Panc1 (cell line): ENCODE results near the gene STAMBP. TPM values are rescaled to one million over a fixed set of nuclear protein-coding genes. Genes with fewer than 3 reads are reported as not detected.
A peak's percentile ranks its signal among the peaks of the same experiment; 100 is the strongest.

Experiments
- ATAC-seq: fragments of 200-7000 bp; cut with Tn5 transposase; 2 replicates; pipeline ENCODE4 v1.9.1; 2020; ENCODE audit warnings: mild to moderate bottlenecking, moderate library complexity
- BruUV-seq: library from RNA; stranded (reverse); fragments of 400-500 nt; replicated peaks from 2 replicates; lab custom pipeline; 2021; lab: Mats Ljungman, UMichigan
- CTCF ChIA-PET: fragments of 300-600 bp; sonication (Branson Sonifier 250); formaldehyde crosslinking; loops from one replicate; lab custom pipeline; 2022; ENCODE audit warnings: antibody characterized with exemption; lab: Charles Lee
- POLR2A ChIA-PET: fragments of 300-600 bp; sonication (Branson Sonifier 250); formaldehyde crosslinking; loops from one replicate; lab custom pipeline; 2022; ENCODE audit warnings: antibody characterized with exemption; lab: Charles Lee
- DNase-seq: peaks from one replicate; pipeline ENCODE4 v3.0.0-alpha.2; 2010; ENCODE audit warnings: low read depth, low spot score
- H3K27ac ChIP-seq: 2 replicates; pipeline ENCODE4 v1.5.1; 2011; ENCODE audit warnings: mild to moderate bottlenecking, low read length, inconsistent platforms
- H3K27me3 ChIP-seq: fragments of 200-500 bp; sonication (Bioruptor generic); 2 replicates; pipeline ENCODE4 v1.6.0; 2014; ENCODE audit warnings: low read length, inconsistent platforms; ENCODE audit not compliant: control insufficient read depth, insufficient read depth
- H3K36me3 ChIP-seq: fragments of 200-500 bp; sonication (Bioruptor generic); 2 replicates; pipeline ENCODE4 v1.5.1; 2014; ENCODE audit warnings: inconsistent platforms, mild to moderate bottlenecking, low read length, moderate library complexity; ENCODE audit not compliant: control insufficient read depth, insufficient read depth
- H3K4me1 ChIP-seq: 2 replicates; pipeline ENCODE4 v1.5.1; 2011; ENCODE audit warnings: inconsistent platforms, mild to moderate bottlenecking, low read length, moderate library complexity; ENCODE audit not compliant: control insufficient read depth, insufficient read depth
- H3K4me3 ChIP-seq, 2 experiments: 2 replicates each; pipeline ENCODE4 v1.5.1; 2011 to 2012; ENCODE audit warnings: low read depth in 2 of 2, low read length in 2 of 2, mild to moderate bottlenecking in 2 of 2, inconsistent platforms in 1 of 2, moderate library complexity in 1 of 2
- H3K9me3 ChIP-seq: fragments of 200-500 bp; sonication (Bioruptor generic); 2 replicates; pipeline ENCODE4 v1.5.1; 2014; ENCODE audit warnings: low read depth, mild to moderate bottlenecking, inconsistent platforms, low read length, moderate library complexity; ENCODE audit not compliant: control insufficient read depth, insufficient read depth
- CTCF ChIP-seq: fragments of 450-650 bp; IDR thresholded peaks from 2 replicates; pipeline ENCODE4 v1.5.1; 2017; ENCODE audit warnings: mild to moderate bottlenecking
- POLR2AphosphoS5 ChIP-seq: IDR thresholded peaks from 2 replicates; pipeline ENCODE4 v1.6.1; 2012; ENCODE audit warnings: mild to moderate bottlenecking, low read depth, low read length, moderate library complexity
- REST ChIP-seq, 2 experiments: IDR thresholded peaks; 2 replicates each; pipeline ENCODE4 v1.6.1; 2011 to 2012; ENCODE audit warnings: low read depth in 2 of 2, control low read depth in 1 of 2, low read length in 1 of 2, mild to moderate bottlenecking in 1 of 2, moderate library complexity in 1 of 2; ENCODE audit not compliant: insufficient read depth in 1 of 2
- SIN3A ChIP-seq: IDR thresholded peaks from 2 replicates; pipeline ENCODE4 v1.6.1; 2012; ENCODE audit warnings: low read depth, mild to moderate bottlenecking, low read length, moderate library complexity, borderline replicate concordance; ENCODE audit not compliant: insufficient read depth
- TCF7L2 ChIP-seq: IDR thresholded peaks from 2 replicates; pipeline ENCODE4 v1.6.1; 2011; ENCODE audit warnings: mild to moderate bottlenecking, low read depth, low read length, inconsistent platforms
- in situ Hi-C: cut with HindIII; loops from 2 replicates; pipeline ENCODE4 v1.10.0; 2016; ENCODE audit warnings: low sequenced_read_pairs, low pct_unique_long_range_greater_than_20kb
- intact Hi-C: fragments of 100-400 bp; cut with micrococcal nuclease; formaldehyde crosslinking; loops from one replicate; pipeline ENCODE4 v1.10.0; 2022; ENCODE audit not compliant: unreplicated experiment
- total RNA-seq: library from RNA; stranded (reverse); gene quantifications from one replicate; pipeline ENCODE4 v1.2.1, GENCODE V29; 2021; ENCODE audit not compliant: unreplicated experiment

STAMBP gene
- total RNA-seq, 1 experiment from 2014 or later = 49.0 TPM

GRCh38 chr2:73827018-73827417 is 1.7 kb upstream of the STAMBP start:
- peaks cover 14% of the 10 kb centered on the region for H3K4me1 ChIP-seq
- DNase-seq = no peak

GRCh38 chr2:73827660-73828388 is 937 bp upstream of the STAMBP start:
- peaks cover 7% of the 10 kb centered on the region; the same call in 1 of the 2 replicates for H3K36me3 ChIP-seq
- ChIA-PET CTCF (interaction anchor here (0.6 to 2.6 kb wide), 5 partner anchors 159 to 352 kb away, joined by 3 to 14 read pairs (median 8); partner anchors contain the start of gene MOB1A), POLR2A (interaction anchor here (0.5 to 0.6 kb wide), 2 partner anchors 255 to 659 kb away, joined by 3 read pairs; no protein-coding TSS in a partner anchor)
- BruUV-seq = no TSS peak
- DNase-seq (no peak), ATAC-seq (no peak)
- H3K27me3 ChIP-seq = no peaks in the 10 kb centered on the region
- H3K27ac ChIP-seq = peak overlapping the region; percentile 90
- no peaks in the 10 kb centered on the region for H3K9me3 ChIP-seq
- H3K4me3 ChIP-seq = peak overlapping the region; percentile 72 to 85
- in situ Hi-C loops = no loop called here
- TF ChIP-seq REST (IDR thresholded peaks at IDR 0.05; ENCODE audit: insufficient read depth in 1 of 2, low read depth in 2 of 2, low read length in 1 of 2) (no peak), TCF7L2 (no peak), SIN3A (no peak), CTCF (no peak; the same call in 1 of the 2 replicates), POLR2AphosphoS5 (no peak)
- H3K4me1 ChIP-seq = peaks cover 14% of the 10 kb centered on the region
- intact Hi-C loops = no loop called here

More at GRCh38 chr2:73827018-73827417, 1.7 kb upstream of the STAMBP start:
- BruUV-seq = no TSS peak
- TF ChIP-seq SIN3A (no peak), CTCF (peak; percentile 52; the same call in 1 of the 2 replicates)
- ChIA-PET CTCF (interaction anchor here (0.5 to 2.6 kb wide), 7 partner anchors 11 to 352 kb away, joined by 3 to 13 read pairs (median 5); partner anchors contain the start of gene MOB1A), POLR2A (interaction anchor here (0.7 kb wide), 1 partner anchor 119 kb away, joined by 3 read pairs; no protein-coding TSS in a partner anchor)
- no peaks in the 10 kb centered on the region for H3K9me3 ChIP-seq
- H3K36me3 ChIP-seq = peaks cover 7% of the 10 kb centered on the region; the same call in 1 of the 2 replicates
- intact Hi-C loops (no loop called here), in situ Hi-C loops (no loop called here)
- no peak for ATAC-seq
- no peak overlapping the region for H3K4me3 ChIP-seq
- no peaks in the 10 kb centered on the region for H3K27me3 ChIP-seq
- no peak overlapping the region for H3K27ac ChIP-seq
